Prostate gland (tissue), 2 donors: ENCODE measurements around the gene FADS2. TPM values are rescaled to one million over a fixed set of nuclear protein-coding genes. Genes with fewer than 3 reads are reported as not detected.

Experiments used
- DNase-seq: peaks from one replicate; pipeline ENCODE4 v3.0.0-alpha.2; 2019; ENCODE audit warnings: low spot score
- H3K27ac ChIP-seq, 2 donors: fragments of 200-600 bp; sonication (generic); 2 replicates each; pipeline ENCODE4 v1.5.1; 2017 to 2019
- H3K27me3 ChIP-seq: fragments of 200-600 bp; sonication (generic); replicated peaks from 2 replicates; pipeline ENCODE4 v1.5.1; 2019; ENCODE audit not compliant: insufficient read depth
- H3K36me3 ChIP-seq, 2 donors: fragments of 200-600 bp; sonication (generic); 1 replicate in 1 of 2; 2 replicates in 1 of 2; pipeline versions ENCODE4 v1.5.1 to v1.8.1; 2017 to 2019
- H3K4me1 ChIP-seq: fragments of 200-600 bp; sonication (generic); replicated peaks from 2 replicates; pipeline ENCODE4 v1.5.1; 2019
- H3K4me3 ChIP-seq, 2 donors: fragments of 200-600 bp; sonication (generic); 2 replicates each; pipeline ENCODE4 v1.5.1; 2017 to 2019
- H3K9me3 ChIP-seq: fragments of 200-600 bp; sonication (generic); 2 replicates; pipeline ENCODE4 v1.5.1; 2017
- POLR2A ChIP-seq: fragments of 450-650 bp; IDR thresholded peaks from one replicate; pipeline ENCODE4 v1.6.1; 2016; ENCODE audit warnings: antibody characterized with exemption, mild to moderate bottlenecking
- POLR2AphosphoS5 ChIP-seq: sonication (generic); formaldehyde crosslinking; IDR thresholded peaks from one replicate; pipeline ENCODE4 v1.6.1; 2017; ENCODE audit warnings: antibody characterized with exemption
- WGBS: methylation state at CpG from one replicate; pipeline ENCODE4 v1.1.5; 2018; 5-methylcytosine and 5-hydroxymethylcytosine counted together
- intact Hi-C: fragments of 100-400 bp; cut with DNase I; formaldehyde crosslinking; loops from one replicate; pipeline ENCODE4 v1.14.2; 2022
- total RNA-seq, 2 donors: library from RNA; depleted of rRNA; stranded (reverse); fragments of >200 nt; gene quantifications; one replicate each; pipeline ENCODE4 v1.1.0, GENCODE V29; 2016
- TF ChIP-seq, protein P1 (sequence below), 4 experiments: fragments of 200-600 bp in 2 of 4; fragments of 450-650 bp in 2 of 4; sonication (generic) in 2 of 4; IDR thresholded peaks; 1 replicate in 3 of 4; 2 replicates in 1 of 4; pipeline ENCODE4 v1.5.1; 2016 to 2019; ENCODE audit warnings: antibody characterized with exemption in 4 of 4, mild to moderate bottlenecking in 2 of 4, moderate library complexity in 2 of 4

FADS2 gene
- total RNA-seq, 2 donors from 2014 or later, result 67.5 to 213 TPM

DNA sequence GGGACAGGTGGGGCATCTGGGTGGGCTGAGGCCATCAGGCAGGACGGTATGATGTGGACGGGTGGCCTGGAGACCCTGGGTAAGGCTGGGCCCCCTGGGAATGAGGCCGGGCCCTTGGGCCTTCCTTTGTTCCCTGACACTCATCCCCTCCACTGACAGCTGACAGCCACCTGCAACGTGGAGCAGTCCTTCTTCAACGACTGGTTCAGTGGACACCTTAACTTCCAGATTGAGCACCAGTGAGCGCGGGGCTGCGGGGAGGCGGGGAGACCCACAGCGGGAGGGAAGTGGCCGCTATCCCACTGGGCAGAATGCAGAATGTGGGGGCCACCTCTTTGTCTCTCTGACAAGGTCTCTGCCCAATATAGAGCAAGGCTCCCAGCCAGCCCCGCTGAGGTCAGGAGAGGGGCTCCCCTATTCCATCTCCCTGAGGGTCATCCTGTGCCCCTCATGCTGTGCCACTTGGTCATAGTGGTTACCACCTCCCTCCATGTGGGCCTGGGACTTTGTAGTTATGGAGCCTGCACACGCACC is 35.5 kb downstream of the FADS2 start:
- no peaks in the 10 kb centered on the region for H3K27me3 ChIP-seq
- 90% methylated on average over 13 of the region's 13 CpGs for WGBS
- no peaks in the 10 kb centered on the region for H3K9me3 ChIP-seq
- no peak overlapping the region for H3K27ac ChIP-seq
- no peaks in the 10 kb centered on the region for H3K36me3 ChIP-seq
- no peak for DNase-seq
- TF ChIP-seq, protein P1, sequence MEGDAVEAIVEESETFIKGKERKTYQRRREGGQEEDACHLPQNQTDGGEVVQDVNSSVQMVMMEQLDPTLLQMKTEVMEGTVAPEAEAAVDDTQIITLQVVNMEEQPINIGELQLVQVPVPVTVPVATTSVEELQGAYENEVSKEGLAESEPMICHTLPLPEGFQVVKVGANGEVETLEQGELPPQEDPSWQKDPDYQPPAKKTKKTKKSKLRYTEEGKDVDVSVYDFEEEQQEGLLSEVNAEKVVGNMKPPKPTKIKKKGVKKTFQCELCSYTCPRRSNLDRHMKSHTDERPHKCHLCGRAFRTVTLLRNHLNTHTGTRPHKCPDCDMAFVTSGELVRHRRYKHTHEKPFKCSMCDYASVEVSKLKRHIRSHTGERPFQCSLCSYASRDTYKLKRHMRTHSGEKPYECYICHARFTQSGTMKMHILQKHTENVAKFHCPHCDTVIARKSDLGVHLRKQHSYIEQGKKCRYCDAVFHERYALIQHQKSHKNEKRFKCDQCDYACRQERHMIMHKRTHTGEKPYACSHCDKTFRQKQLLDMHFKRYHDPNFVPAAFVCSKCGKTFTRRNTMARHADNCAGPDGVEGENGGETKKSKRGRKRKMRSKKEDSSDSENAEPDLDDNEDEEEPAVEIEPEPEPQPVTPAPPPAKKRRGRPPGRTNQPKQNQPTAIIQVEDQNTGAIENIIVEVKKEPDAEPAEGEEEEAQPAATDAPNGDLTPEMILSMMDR (IDR thresholded peaks at IDR 0.05), result no peak
- TF ChIP-seq POLR2A, result no peak
- TF ChIP-seq POLR2AphosphoS5, result no peak
- intact Hi-C loops, result no loop called here
- no peak overlapping the region for H3K4me3 ChIP-seq
- no peaks in the 10 kb centered on the region for H3K4me1 ChIP-seq

DNA sequence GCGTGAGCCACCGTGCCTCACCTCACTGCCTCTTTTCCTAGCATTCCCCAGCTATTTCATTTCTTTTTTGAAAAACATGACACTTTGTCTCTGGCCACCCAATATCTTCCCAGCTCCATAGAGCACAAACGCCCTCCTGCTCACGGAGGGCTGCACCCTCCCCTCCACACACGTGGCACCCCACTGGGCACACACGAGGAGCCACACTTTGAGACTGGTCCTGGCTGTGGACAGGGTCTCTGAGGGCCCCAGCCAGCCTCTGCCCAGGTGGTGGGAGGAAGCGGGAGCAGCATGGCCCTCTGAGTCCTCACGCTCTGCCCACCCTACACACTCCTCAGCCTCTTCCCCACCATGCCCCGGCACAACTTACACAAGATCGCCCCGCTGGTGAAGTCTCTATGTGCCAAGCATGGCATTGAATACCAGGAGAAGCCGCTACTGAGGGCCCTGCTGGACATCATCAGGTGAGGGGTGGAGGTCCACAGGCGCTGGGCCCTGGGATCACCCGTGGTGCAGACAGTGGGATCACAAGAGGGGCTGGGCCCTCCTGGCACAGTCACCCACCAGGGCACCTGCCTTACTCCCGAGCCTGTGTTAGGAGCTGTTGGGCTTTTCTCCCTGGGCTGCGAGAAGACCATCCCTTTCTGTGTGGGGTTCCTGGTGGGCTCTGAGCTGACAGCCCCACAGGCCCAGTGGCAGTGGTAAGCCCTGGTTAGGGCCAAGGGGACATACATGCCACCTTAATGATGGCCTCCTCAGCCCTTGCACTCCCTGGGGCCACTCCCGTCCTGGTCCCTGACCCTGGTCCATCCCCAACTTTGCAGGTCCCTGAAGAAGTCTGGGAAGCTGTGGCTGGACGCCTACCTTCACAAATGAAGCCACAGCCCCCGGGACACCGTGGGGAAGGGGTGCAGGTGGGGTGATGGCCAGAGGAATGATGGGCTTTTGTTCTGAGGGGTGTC is 37.0 kb downstream of the FADS2 start:
- H3K4me1 ChIP-seq, result no peaks in the 10 kb centered on the region
- H3K36me3 ChIP-seq, result no peaks in the 10 kb centered on the region
- 93% methylated on average over 19 of the region's 20 CpGs for WGBS
- H3K27me3 ChIP-seq, result no peaks in the 10 kb centered on the region
- no peaks in the 10 kb centered on the region for H3K9me3 ChIP-seq
- TF ChIP-seq POLR2A (no peak), POLR2AphosphoS5 (no peak)
- TF ChIP-seq, protein P1 (IDR thresholded peaks at IDR 0.05), result no peak
- H3K4me3 ChIP-seq, result no peak overlapping the region
- H3K27ac ChIP-seq, result no peak overlapping the region
- no peak for DNase-seq
- intact Hi-C loops, result no loop called here

DNA sequence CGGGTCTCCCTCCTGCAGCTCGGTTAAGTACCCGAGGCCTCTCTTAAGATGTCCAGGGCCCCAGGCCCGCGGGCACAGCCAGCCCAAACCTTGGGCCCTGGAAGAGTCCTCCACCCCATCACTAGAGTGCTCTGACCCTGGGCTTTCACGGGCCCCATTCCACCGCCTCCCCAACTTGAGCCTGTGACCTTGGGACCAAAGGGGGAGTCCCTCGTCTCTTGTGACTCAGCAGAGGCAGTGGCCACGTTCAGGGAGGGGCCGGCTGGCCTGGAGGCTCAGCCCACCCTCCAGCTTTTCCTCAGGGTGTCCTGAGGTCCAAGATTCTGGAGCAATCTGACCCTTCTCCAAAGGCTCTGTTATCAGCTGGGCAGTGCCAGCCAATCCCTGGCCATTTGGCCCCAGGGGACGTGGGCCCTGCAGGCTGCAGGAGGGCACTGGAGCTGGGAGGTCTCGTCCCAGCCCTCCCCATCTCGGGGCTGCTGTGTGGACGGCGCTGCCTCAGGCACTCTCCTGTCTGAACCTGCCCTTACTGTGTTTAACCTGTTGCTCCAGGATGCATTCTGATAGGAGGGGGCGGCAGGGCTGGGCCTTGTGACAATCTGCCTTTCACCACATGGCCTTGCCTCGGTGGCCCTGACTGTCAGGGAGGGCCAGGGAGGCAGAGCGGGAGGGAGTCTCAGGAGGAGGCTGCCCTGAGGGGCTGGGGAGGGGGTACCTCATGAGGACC is 38.3 kb downstream of the FADS2 start:
- H3K27me3 ChIP-seq, result no peaks in the 10 kb centered on the region
- H3K4me1 ChIP-seq, result no peaks in the 10 kb centered on the region
- no peaks in the 10 kb centered on the region for H3K9me3 ChIP-seq
- 60% methylated on average over 18 of the region's 18 CpGs for WGBS
- no peaks in the 10 kb centered on the region for H3K36me3 ChIP-seq
- intact Hi-C loops, result no loop called here
- no peak for DNase-seq
- no peak overlapping the region for H3K27ac ChIP-seq
- H3K4me3 ChIP-seq, result no peak overlapping the region
- TF ChIP-seq, protein P1 (IDR thresholded peaks at IDR 0.05), result no peak
- no peak for TF ChIP-seq POLR2AphosphoS5
- no peak for TF ChIP-seq POLR2A

DNA sequence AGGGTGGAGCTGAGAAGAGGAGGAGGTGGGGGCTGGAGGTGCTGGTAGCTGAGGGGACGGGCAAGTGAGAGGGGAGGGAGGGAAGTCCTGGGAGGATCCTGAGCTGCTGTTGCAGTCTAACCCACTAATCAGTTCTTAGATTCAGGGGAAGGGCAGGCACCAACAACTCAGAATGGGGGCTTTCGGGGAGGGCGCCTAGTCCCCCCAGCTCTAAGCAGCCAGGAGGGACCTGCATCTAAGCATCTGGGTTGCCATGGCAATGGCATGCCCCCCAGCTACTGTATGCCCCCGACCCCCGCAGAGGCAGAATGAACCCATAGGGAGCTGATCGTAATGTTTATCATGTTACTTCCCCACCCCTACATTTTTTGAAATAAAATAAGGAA is 38.9 kb downstream of the FADS2 start:
- Histone ChIP-seq H3K36me3 (no peaks in the 10 kb centered on the region), H3K27me3 (no peaks in the 10 kb centered on the region), H3K9me3 (no peaks in the 10 kb centered on the region), H3K27ac (no peak overlapping the region), H3K4me3 (no peak overlapping the region), H3K4me1 (no peaks in the 10 kb centered on the region)
- intact Hi-C loops, result no loop called here
- no peak for DNase-seq
- 75% methylated on average over 6 of the region's 6 CpGs for WGBS
- TF ChIP-seq POLR2AphosphoS5, result no peak
- TF ChIP-seq POLR2A, result no peak
- TF ChIP-seq, protein P1 (IDR thresholded peaks at IDR 0.05), result no peak
